HG03432 (cell line): ENCODE measurements around the gene MICU2.

Experiments used
- ATAC-seq: cut with Tn5 transposase; IDR thresholded peaks from one replicate; pipeline ENCODE4 v1.9.1; 2021; ENCODE audit warnings: mild to moderate bottlenecking, moderate library complexity; ENCODE audit not compliant: unreplicated experiment

MICU2 gene

DNA sequence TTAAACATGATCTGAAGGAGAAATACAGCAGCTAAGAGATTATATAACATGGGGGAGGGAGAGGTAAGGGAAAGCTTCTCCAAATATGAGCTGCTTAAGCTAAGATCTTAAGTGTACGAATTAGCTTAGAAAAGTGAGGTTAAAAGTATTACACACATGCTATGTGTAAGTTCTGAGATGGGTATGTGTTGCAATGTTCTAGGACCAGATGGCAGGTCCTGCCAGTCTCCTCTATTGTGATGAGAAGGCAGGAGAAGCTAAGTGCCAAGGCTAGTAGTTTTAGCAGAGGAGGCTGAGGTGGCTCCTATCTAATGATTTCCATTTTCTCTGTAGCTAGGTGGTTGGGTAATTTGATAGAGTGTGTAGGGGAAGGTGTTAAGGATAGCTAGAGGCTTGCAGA, 57.6 kb downstream of the MICU2 start:
- no peak for ATAC-seq

DNA sequence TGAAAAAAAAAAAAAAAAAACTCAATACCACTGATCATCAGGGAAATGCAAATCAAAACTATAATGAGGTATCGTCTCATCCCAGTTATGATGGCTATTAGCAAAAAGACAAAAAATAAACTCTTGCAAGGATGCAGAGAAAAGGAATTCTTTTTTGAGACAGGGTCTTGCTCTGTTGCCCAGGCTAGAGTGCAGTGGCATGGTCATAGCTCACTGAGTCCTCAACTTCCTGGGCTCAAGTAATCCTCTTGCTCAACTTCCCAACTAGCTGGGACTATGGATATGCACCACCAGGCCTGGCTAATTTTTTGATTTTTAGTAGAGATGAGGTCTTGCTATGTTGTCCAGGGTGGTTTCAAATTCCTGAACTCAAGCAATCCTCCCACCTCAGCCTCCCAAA, 59.5 kb downstream of the MICU2 start:
- ATAC-seq, result no peak

- no peak for ATAC-seq
Measured at GRCh38 chr13:21542563-21542962, 61.4 kb downstream of the MICU2 start.

- ATAC-seq, result no peak
Measured at GRCh38 chr13:21541980-21542379, 62.0 kb downstream of the MICU2 start.

GRCh38 chr13:21541271-21541670, 62.7 kb downstream of the MICU2 start:
- no peak for ATAC-seq

DNA sequence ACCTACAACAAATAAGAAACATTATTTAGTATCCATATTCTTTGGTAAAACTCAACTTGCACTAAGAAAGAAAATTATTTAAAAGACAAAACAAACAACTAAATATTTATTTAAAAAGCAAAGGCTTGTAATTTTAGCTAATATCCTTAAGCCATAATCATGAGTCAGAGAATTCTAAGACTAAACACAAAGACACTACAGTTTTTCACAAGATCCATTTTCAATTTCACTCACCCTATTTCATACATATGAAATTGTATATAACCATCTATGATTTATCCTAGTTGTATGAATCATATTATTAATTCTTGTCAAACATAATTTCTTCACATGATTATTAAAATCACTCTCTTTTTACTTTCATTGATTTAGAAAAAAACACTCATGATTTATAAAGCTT, 64.3 kb downstream of the MICU2 start:
- ATAC-seq, result no peak

DNA sequence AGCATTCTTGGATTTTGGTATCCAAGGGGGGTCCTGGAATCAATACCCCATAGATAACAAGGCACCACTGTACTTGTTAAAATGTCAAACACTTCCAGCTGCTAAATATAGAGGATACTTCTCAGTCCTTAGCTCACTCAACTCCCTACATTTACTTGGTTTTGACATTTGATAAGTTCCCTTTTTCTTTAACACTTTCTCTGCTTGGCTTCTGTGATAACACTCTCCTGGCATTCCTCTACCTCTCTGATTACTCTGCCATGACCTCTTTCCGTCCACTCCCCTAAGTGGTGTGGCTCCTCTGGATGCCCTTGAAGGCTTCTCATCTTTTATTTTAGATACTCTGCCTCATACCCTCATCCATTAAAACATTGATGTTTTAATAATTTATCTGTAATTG, 65.2 kb downstream of the MICU2 start:
- no peak for ATAC-seq

DNA sequence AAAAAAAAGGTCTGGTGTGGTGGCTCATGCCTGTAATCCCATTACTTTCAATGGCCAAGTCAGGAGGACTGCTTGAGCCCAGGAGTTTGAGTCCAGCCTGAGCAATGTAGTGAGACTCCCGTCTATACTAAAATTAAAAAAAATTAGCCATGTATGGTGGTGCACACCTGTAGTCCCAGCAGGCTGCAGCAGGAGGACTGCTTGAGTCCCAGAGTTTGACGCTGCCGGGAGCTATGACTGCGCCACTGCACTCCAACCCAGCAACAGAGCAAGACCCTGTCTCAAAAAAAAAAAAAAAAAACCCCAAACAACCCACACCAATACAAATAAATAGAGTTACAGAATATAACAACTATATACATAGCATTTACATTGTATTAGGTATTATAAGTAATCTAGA, 65.7 kb downstream of the MICU2 start:
- ATAC-seq, result no peak

DNA sequence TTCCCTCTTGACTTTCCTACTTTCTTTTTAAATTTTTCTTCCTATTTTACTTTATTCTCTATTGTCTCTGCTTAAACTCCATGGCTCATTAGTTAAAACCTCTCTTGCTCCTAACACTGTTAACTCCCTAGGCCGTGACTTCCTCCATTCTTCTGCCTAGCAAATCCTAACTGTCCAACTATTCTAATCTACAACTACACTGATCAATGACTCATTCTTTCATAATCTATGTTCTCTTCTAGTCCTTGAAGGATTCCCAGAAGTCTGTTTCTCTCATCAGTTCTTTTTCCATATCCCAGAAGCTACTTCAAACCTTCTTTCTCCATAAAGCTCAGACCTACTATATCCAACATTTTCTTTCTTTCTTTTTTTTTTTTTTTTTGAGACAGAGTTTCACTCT, 66.9 kb downstream of the MICU2 start:
- ATAC-seq, result no peak

- ATAC-seq, result no peak
Measured at GRCh38 chr13:21534760-21535159, 69.2 kb downstream of the MICU2 start.

GRCh38 chr13:21531455-21531854, 72.5 kb downstream of the MICU2 start:
- ATAC-seq, result no peak

- ATAC-seq, result no peak
Measured at GRCh38 chr13:21530656-21531055, 73.3 kb downstream of the MICU2 start.

- no peak for ATAC-seq
Measured at GRCh38 chr13:21529146-21529893, 74.7 kb downstream of the MICU2 start.

GRCh38 chr13:21528616-21529015, 75.4 kb downstream of the MICU2 start:
- no peak for ATAC-seq

- ATAC-seq, result no peak
Measured at GRCh38 chr13:21526707-21527540, 77.0 kb downstream of the MICU2 start.

- no peak for ATAC-seq
Measured at GRCh38 chr13:21522847-21523246, 81.1 kb downstream of the MICU2 start.

DNA sequence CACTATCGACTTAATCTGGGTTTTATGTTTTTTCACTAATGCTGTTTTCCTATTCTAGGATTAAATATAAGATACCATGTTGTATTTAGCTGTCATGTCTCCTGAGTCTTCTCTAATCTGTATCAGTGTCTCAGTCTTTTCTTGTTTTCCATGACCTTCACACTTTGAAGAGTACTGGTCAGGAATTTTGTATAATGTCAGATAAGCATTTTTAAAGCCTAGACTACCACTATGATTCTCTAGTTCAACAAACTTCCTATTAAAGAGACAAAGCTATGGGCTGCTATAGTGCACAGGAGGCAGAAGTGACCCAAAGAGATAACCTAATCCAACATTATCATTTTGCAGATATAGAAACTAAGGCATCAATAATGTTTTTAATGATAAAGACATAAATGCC, 81.8 kb downstream of the MICU2 start:
- no peak for ATAC-seq

GRCh38 chr13:21518617-21519144, 85.3 kb downstream of the MICU2 start:
- ATAC-seq, result no peak

DNA sequence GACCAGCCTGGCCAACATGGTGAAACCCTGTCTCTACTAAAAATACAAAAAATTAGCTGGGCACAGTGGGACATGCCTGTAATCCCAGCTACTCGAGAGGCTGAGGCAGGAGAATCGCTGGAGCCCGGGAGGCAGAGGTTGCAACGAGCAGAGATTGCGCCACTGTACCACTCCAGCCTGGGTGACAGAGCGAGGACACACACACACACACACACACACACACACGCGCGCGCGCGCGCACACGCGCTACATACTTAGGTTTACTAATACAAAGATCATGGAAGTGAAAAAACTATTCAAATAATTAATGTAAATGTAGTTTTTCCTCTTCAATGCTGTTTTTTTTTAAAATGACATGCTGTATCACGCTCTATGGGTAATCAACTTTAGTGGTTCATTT, 86.4 kb downstream of the MICU2 start:
- no peak for ATAC-seq

DNA sequence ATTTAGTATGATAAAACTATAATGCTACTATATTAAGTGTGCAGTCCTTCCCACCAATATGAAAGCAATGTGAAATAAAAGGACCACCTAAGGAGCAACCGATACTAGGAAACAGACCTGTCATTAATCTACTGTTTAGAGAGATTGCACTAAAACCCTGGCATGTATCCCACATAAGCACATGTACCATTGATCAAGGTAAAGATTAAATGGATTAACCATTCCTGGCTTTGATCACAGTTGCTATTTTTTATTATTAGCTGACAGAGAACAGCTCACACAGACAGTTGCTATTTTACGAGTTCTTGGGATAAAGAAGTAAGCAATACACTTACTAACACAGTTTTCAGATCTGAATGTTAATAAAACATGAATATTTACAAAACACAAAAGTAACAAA, 87.2 kb downstream of the MICU2 start:
- no peak for ATAC-seq

- no peak for ATAC-seq
Measured at GRCh38 chr13:21511849-21512248, 92.1 kb downstream of the MICU2 start.

DNA sequence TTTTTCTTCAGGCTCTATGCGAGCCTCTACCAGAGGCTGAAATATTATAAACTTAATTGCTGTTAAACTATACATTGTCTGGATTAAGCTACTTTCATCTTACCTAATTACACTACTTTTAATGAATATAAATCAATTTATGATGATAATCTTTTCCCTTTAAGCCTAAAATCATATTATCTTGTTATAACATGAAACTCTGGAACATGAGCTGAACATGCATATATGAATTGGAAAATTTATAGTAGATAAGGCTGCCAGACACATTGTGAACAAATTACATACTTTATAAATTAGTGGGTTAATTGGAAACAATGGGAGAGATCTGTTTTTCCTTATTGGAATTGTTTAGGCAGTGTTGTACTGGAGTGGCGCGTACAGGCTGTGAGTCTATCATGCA, 99.6 kb downstream of the MICU2 start:
- no peak for ATAC-seq
